GM18951 (cell line): ENCODE measurements around the gene CYP2A6.

Experiments used
- POLR2A ChIP-seq: IDR thresholded peaks from 4 replicates; pipeline ENCODE4 v1.6.1; 2011; ENCODE audit warnings: mild to moderate bottlenecking; ENCODE audit not compliant: insufficient read length, insufficient read depth; ENCODE audit errors: extremely low read depth
- in situ Hi-C: fragments of 300-500 bp; cut with MboI; formaldehyde crosslinking; loops from one replicate; pipeline ENCODE4 v1.12.0; 2022; ENCODE audit warnings: low sequenced_read_pairs, mixed read lengths, inconsistent platforms; ENCODE audit not compliant: unreplicated experiment

The CYP2A6 gene

DNA sequence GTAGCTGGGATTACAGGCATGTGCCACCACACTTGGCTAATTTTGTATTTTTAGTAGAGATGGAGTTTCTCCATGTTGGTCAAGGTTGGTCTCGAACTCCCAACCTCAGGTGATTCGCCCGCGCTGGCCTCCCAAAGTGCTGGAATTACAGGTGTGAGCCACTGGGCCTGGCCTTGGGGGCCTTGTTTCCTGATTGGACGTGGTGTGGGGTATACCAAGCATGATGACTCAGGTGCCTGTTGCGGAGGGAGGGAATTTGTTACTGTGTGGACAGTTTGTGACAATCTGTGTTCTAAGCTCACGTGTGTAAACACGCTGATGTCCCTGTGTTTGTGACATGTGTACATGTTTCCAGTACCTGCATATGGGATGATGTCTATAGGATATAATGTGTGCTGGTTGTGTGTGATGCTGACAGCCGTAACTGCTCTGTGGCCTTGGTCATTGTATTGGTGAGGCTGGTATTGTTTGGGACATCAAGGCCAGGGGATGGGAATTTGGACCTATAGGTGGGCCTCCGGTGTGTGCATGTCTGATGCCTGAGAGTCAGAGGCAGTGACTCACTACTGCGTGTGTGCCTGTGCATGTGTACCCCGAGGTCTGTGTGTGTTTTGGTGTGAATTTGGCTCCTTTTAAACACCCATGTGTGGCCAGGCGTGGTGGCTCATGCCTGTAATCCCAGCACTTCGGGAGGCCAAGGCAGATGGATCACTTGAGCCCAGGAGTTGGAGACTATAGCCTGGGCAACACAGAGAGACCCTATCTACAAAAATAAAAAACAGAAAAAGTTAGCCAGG is 52.9 kb downstream of the CYP2A6 start:
- TF ChIP-seq POLR2A = no peak
- in situ Hi-C loops = no loop called here
